Measurements from ENCODE around the gene DIP2B. TPM values are rescaled to one million over a fixed set of nuclear protein-coding genes. Genes with fewer than 3 reads are reported as not detected.

The DIP2B gene
- total RNA-seq, 1 experiment from 2014 or later, result 29.4 TPM

DNA sequence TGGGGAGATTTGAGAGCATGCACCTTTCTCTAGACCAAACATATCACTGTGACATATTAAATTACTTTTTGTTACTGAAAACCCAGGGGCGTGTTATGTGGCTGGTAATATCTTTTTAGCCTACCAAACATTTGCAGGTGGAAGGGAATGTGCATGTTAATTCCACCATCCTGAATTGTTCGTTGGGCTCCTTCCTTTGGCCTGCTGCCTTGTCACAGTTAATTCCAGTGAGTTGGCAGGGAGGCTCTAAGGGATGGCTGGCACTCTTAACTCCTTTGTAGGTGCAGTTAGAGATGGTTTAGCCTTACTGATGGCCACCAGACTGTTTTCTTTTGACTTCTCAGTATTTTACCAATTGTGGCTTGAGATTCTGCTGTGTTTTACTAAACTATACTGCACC is 64.5 kb downstream of the DIP2B start:
- POLR2A ChIA-PET (ENCODE audit: unreplicated experiment), result no interaction called here
- CTCF ChIA-PET, result no interaction called here
- H3K27ac ChIP-seq, result peak overlapping the region; percentile 60
- H3K4me2 ChIP-seq, result 0 out of 2 replicates have a peak overlapping the region, but pooled peaks have one; percentile 4
- DNase-seq, result no peak
- no peak overlapping the region for H2AFZ ChIP-seq
- H3K27me3 ChIP-seq (ENCODE audit: insufficient read depth, low read depth), result no peaks in the 10 kb centered on the region
- peaks cover 89% of the 10 kb centered on the region for H3K79me2 ChIP-seq (ENCODE audit: low read depth)
- H3F3A ChIP-seq (ENCODE audit: insufficient read depth, low read depth), result peaks cover 66% of the 10 kb centered on the region
- TF ChIP-seq CTCF (conservative IDR thresholded peaks at IDR 0.05) (no peak), EZH2 (IDR thresholded peaks at IDR 0.05; ENCODE audit: low read depth) (no peak)
- no peaks in the 10 kb centered on the region for H3K36me3 ChIP-seq (ENCODE audit: low read depth)
- no peaks in the 10 kb centered on the region for H3K9me2 ChIP-seq (ENCODE audit: insufficient read depth)
- H3K4me1 ChIP-seq (replicated peaks; ENCODE audit: insufficient read depth), result peaks cover 56% of the 10 kb centered on the region
- 0 out of 2 replicates have a peak, but pooled peaks cover 5% of the 10 kb centered on the region for H3K9me3 ChIP-seq (ENCODE audit: insufficient read depth, low read depth)
- no peak overlapping the region for H3K4me3 ChIP-seq
- TSS peak; percentile 76 for BruUV-seq (replicated peaks)
- intact Hi-C loops (cut with micrococcal nuclease; ENCODE audit: unreplicated experiment), result loop anchor here (2.0 kb wide), 1 partner anchor 37 kb away; no protein-coding TSS in a partner anchor
- no peaks in the 10 kb centered on the region for H4K20me1 ChIP-seq (ENCODE audit: insufficient read depth)

GRCh38 chr12:50569876-50570275 is 65.1 kb downstream of the DIP2B start:
- H2AFZ ChIP-seq, result no peak overlapping the region
- H4K20me1 ChIP-seq (ENCODE audit: insufficient read depth), result no peaks in the 10 kb centered on the region
- peaks cover 56% of the 10 kb centered on the region for H3K4me1 ChIP-seq (replicated peaks; ENCODE audit: insufficient read depth)
- H3K79me2 ChIP-seq (ENCODE audit: low read depth), result peaks cover 90% of the 10 kb centered on the region
- no peak overlapping the region for H3K4me2 ChIP-seq
- intact Hi-C loops (cut with micrococcal nuclease; ENCODE audit: unreplicated experiment), result loop anchor here (2.0 to 5.0 kb wide), 2 partner anchors 37 to 47 kb away; no protein-coding TSS in a partner anchor
- no TSS peak for BruUV-seq (replicated peaks)
- no peak overlapping the region for H3K4me3 ChIP-seq
- no peaks in the 10 kb centered on the region for H3K36me3 ChIP-seq (ENCODE audit: low read depth)
- no peaks in the 10 kb centered on the region for H3K9me2 ChIP-seq (ENCODE audit: insufficient read depth)
- H3F3A ChIP-seq (ENCODE audit: insufficient read depth, low read depth), result peaks cover 65% of the 10 kb centered on the region
- no peak for DNase-seq
- 0 out of 2 replicates have a peak, but pooled peaks cover 5% of the 10 kb centered on the region for H3K9me3 ChIP-seq (ENCODE audit: insufficient read depth, low read depth)
- H3K27me3 ChIP-seq (ENCODE audit: insufficient read depth, low read depth), result no peaks in the 10 kb centered on the region
- peak overlapping the region; percentile 60 for H3K27ac ChIP-seq
- TF ChIP-seq CTCF (conservative IDR thresholded peaks at IDR 0.05) (no peak), EZH2 (IDR thresholded peaks at IDR 0.05; ENCODE audit: low read depth) (no peak)
- CTCF ChIA-PET, result no interaction called here
- POLR2A ChIA-PET (ENCODE audit: unreplicated experiment), result no interaction called here

DNA sequence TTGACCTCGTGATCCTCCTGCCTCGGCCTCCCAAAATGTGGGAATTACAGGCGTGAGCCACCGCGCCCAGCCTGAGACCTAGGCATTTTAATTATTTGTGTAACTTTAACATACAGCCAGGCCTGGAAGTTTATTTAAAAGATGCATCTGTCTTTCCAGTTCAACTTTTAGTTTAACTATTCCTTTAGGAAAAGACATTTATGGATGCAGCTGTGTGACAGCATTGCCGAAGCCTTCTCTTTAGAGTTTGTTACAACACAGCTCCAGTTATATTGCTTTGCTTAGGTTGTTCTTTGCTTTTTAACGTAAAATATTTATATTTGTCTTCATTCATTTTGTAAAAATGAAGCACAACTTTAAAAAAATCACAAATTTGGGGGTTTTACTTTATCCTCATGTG is 67.0 kb downstream of the DIP2B start:
- TF ChIP-seq EZH2 (IDR thresholded peaks at IDR 0.05; ENCODE audit: low read depth), result no peak
- TF ChIP-seq CTCF (conservative IDR thresholded peaks at IDR 0.05), result no peak
- H3K4me3 ChIP-seq, result no peak overlapping the region
- no peaks in the 10 kb centered on the region for H3K9me2 ChIP-seq (ENCODE audit: insufficient read depth)
- CTCF ChIA-PET, result no interaction called here
- no peaks in the 10 kb centered on the region for H3K27me3 ChIP-seq (ENCODE audit: insufficient read depth, low read depth)
- DNase-seq, result no peak
- no peaks in the 10 kb centered on the region for H4K20me1 ChIP-seq (ENCODE audit: insufficient read depth)
- 0 out of 2 replicates have a peak, but pooled peaks cover 5% of the 10 kb centered on the region for H3K9me3 ChIP-seq (ENCODE audit: insufficient read depth, low read depth)
- peaks cover 52% of the 10 kb centered on the region for H3K4me1 ChIP-seq (replicated peaks; ENCODE audit: insufficient read depth)
- POLR2A ChIA-PET (ENCODE audit: unreplicated experiment), result interaction anchor here (0.7 kb wide), 1 partner anchor 29 kb away, joined by 4 read pairs; no protein-coding TSS in a partner anchor
- H3F3A ChIP-seq (ENCODE audit: insufficient read depth, low read depth), result peaks cover 52% of the 10 kb centered on the region
- peak overlapping the region; percentile 54 for H3K27ac ChIP-seq
- H3K36me3 ChIP-seq (ENCODE audit: low read depth), result no peaks in the 10 kb centered on the region
- BruUV-seq (replicated peaks), result no TSS peak
- intact Hi-C loops (cut with micrococcal nuclease; ENCODE audit: unreplicated experiment), result loop anchor here (5.0 kb wide), 1 partner anchor 46 kb away; no protein-coding TSS in a partner anchor
- no peak overlapping the region for H2AFZ ChIP-seq
- H3K79me2 ChIP-seq (ENCODE audit: low read depth), result peaks cover 92% of the 10 kb centered on the region
- H3K4me2 ChIP-seq, result peak overlapping the region; percentile 48

Data from PC-9 (cell line).